Fibroblast of lung (primary cell): ENCODE results near the gene ACSF2. TPM values are rescaled to one million over a fixed set of nuclear protein-coding genes. Genes with fewer than 3 reads are reported as not detected.
A peak's percentile ranks its signal among the peaks of the same experiment; 100 is the strongest.

Experiments used
- DNase-seq, 2 donors: peaks; one replicate each; pipeline versions ENCODE4 v3.0.0 to v3.0.0-alpha.2; 2010; ENCODE audit warnings: low read depth in 2 of 2
- H2AFZ ChIP-seq: 2 replicates; pipeline ENCODE4 v1.5.1; 2012; ENCODE audit warnings: low read length, control low read depth, inconsistent platforms
- H3K27ac ChIP-seq: 2 replicates; pipeline ENCODE4 v1.5.1; 2011; ENCODE audit warnings: low read length, control low read depth; ENCODE audit not compliant: insufficient read depth
- H3K27me3 ChIP-seq: 2 replicates; pipeline ENCODE4 v1.5.1; 2011; ENCODE audit warnings: mild to moderate bottlenecking, low read length; ENCODE audit not compliant: control insufficient read depth, insufficient read depth
- H3K36me3 ChIP-seq: 2 replicates; pipeline ENCODE4 v1.5.1; 2011; ENCODE audit warnings: low read length; ENCODE audit not compliant: control insufficient read depth, insufficient read depth
- H3K4me1 ChIP-seq: 2 replicates; pipeline ENCODE4 v1.5.1; 2011; ENCODE audit warnings: low read length; ENCODE audit not compliant: control insufficient read depth, insufficient read depth; ENCODE audit errors: extremely low read depth
- H3K4me2 ChIP-seq: 2 replicates; pipeline ENCODE4 v1.5.1; 2011; ENCODE audit warnings: low read length, control low read depth; ENCODE audit not compliant: insufficient read depth; ENCODE audit errors: extremely low read depth
- H3K4me3 ChIP-seq, 4 experiments: fragments of 200-600 bp in 1 of 4; sonication (generic) in 1 of 4; replicated peaks in 1 of 4; 2 replicates each; pipeline ENCODE4 v1.5.1; 2011 to 2016; ENCODE audit warnings: low read length in 4 of 4, low read depth in 3 of 4, mild to moderate bottlenecking in 3 of 4, control low read depth in 2 of 4, inconsistent platforms in 1 of 4, mixed read lengths in 1 of 4; ENCODE audit not compliant: insufficient read depth in 1 of 4; ENCODE audit errors: control extremely low read depth in 1 of 4
- H3K79me2 ChIP-seq: 2 replicates; pipeline ENCODE4 v1.5.1; 2012; ENCODE audit warnings: mild to moderate bottlenecking, low read length, inconsistent platforms; ENCODE audit not compliant: control insufficient read depth, insufficient read depth
- H3K9ac ChIP-seq: 2 replicates; pipeline ENCODE4 v1.5.1; 2011; ENCODE audit warnings: mild to moderate bottlenecking, low read length, control low read depth; ENCODE audit not compliant: insufficient read depth
- H3K9me3 ChIP-seq: 2 replicates; pipeline ENCODE4 v1.5.1; 2012; ENCODE audit warnings: low read depth, low read length; ENCODE audit not compliant: control insufficient read depth, insufficient read depth
- H4K20me1 ChIP-seq: 2 replicates; pipeline ENCODE4 v1.5.1; 2011; ENCODE audit warnings: low read length; ENCODE audit not compliant: control insufficient read depth, insufficient read depth; ENCODE audit errors: extremely low read depth
- CTCF ChIP-seq, 2 donors: IDR thresholded peaks in 1 of 2; conservative IDR thresholded peaks in 1 of 2; 1 replicate in 1 of 2; 2 replicates in 1 of 2; pipeline ENCODE4 v1.5.1; 2011 to 2012; ENCODE audit warnings: low read length in 2 of 2, control low read depth in 1 of 2, inconsistent platforms in 1 of 2, low read depth in 1 of 2, mild to moderate bottlenecking in 1 of 2
- EZH2 ChIP-seq: IDR thresholded peaks from 2 replicates; pipeline ENCODE4 v1.5.1; 2012; ENCODE audit warnings: low read length, control low read depth, mild to moderate bottlenecking; ENCODE audit errors: missing control alignments
- polyA plus RNA-seq, 2 donors: library from polyadenylated mRNA; depleted of rRNA in 1 of 2; stranded (reverse) in 1 of 2; unstranded in 1 of 2; fragments of >200 nt; gene quantifications; 2 replicates each; pipeline ENCODE4 v1.2.1, GENCODE V29; 2011 to 2012; ENCODE audit warnings: missing spikeins in 1 of 2
- total RNA-seq: library from RNA; depleted of rRNA; stranded (reverse); fragments of >200 nt; gene quantifications from 2 replicates; pipeline ENCODE4 v1.2.1, GENCODE V29; 2014

Gene ACSF2
- total and polyA plus RNA-seq, 2 donors (not counting 1 experiment from before 2014, with no cell fraction given), result 16.5 to 23.6 TPM

GRCh38 chr17:50440838-50441829, 15.1 kb downstream of the ACSF2 start:
- Histone ChIP-seq H3K4me1 (no peaks in the 10 kb centered on the region), H3K36me3 (no peaks in the 10 kb centered on the region), H4K20me1 (no peaks in the 10 kb centered on the region), H3K9me3 (no peaks in the 10 kb centered on the region), H2AFZ (no peak overlapping the region), H3K9ac (no peak overlapping the region), H3K27ac (no peak overlapping the region), H3K4me3 (no peak overlapping the region), H3K27me3 (no peaks in the 10 kb centered on the region), H3K79me2 (no peaks in the 10 kb centered on the region), H3K4me2 (no peak overlapping the region)
- no peak for TF ChIP-seq CTCF (conservative IDR thresholded peaks at IDR 0.05 in 1 of 2, IDR thresholded peaks at IDR 0.05 in 1 of 2; ENCODE audit: low read depth in 1 of 2, low read length in 2 of 2)
- no peak for TF ChIP-seq EZH2
- DNase-seq, result no peak

GRCh38 chr17:50443505-50443974, 17.5 kb downstream of the ACSF2 start:
- DNase-seq, result peak in 1 of 2 donors; percentile 35
- Histone ChIP-seq H3K4me2 (no peak overlapping the region), H3K9ac (no peak overlapping the region)

More at GRCh38 chr17:50443505-50443974, 17.5 kb downstream of the ACSF2 start:
- H3K4me1 ChIP-seq, result no peaks in the 10 kb centered on the region
- H3K4me3 ChIP-seq, result no peak overlapping the region
- no peak overlapping the region for H2AFZ ChIP-seq
- H3K27me3 ChIP-seq, result no peaks in the 10 kb centered on the region
- TF ChIP-seq EZH2, result no peak
- no peak for TF ChIP-seq CTCF (conservative IDR thresholded peaks at IDR 0.05 in 1 of 2, IDR thresholded peaks at IDR 0.05 in 1 of 2; ENCODE audit: low read depth in 1 of 2, low read length in 2 of 2)
- H3K9me3 ChIP-seq, result no peaks in the 10 kb centered on the region
- no peaks in the 10 kb centered on the region for H4K20me1 ChIP-seq
- H3K79me2 ChIP-seq, result no peaks in the 10 kb centered on the region
- no peaks in the 10 kb centered on the region for H3K36me3 ChIP-seq
- no peak overlapping the region for H3K27ac ChIP-seq
